ENCODE results near the gene C2CD5.
"Not testable (repeated sequence)": the region's sequence is repeated elsewhere in the genome, so short reads cannot be mapped to it uniquely, and the experiment has no call there.

The C2CD5 gene

DNA sequence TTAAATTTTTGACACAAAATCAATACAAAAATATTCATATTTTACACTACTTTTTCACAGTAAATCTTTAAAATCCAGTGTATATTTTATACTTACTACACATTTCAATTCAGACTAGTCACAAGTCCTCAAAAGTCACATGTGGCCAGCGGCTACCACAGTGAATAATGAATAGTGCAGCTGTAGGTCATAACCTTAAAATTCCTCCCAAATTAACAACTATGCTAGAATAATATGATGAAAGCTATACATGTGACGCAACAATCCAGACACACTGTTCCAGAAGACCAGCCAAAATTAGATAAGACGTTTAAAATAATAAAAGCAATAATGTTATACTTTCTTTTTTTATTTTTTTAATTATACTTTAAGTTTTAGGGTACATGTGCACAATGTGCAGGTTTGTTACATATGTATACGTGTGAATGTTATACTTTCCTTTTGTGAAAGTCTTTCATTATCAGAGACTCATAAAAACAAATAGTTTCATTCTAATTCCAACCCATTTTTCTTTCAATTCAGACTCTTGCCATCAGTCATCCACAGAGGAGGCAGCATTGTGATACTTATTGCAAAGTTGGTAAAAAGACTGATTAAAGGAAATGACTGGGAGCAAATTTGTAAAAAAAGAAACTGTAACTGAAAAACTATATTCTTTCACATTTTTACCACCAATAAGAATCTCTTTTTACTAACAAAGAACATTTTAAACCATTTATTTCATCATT, 67.0 kb downstream of the C2CD5 start:
- no peak for DNase-seq (ENCODE audit: low read depth)

GRCh38 chr12:22476133-22476532, 68.2 kb downstream of the C2CD5 start:
- no peak for DNase-seq (ENCODE audit: low read depth)

DNA sequence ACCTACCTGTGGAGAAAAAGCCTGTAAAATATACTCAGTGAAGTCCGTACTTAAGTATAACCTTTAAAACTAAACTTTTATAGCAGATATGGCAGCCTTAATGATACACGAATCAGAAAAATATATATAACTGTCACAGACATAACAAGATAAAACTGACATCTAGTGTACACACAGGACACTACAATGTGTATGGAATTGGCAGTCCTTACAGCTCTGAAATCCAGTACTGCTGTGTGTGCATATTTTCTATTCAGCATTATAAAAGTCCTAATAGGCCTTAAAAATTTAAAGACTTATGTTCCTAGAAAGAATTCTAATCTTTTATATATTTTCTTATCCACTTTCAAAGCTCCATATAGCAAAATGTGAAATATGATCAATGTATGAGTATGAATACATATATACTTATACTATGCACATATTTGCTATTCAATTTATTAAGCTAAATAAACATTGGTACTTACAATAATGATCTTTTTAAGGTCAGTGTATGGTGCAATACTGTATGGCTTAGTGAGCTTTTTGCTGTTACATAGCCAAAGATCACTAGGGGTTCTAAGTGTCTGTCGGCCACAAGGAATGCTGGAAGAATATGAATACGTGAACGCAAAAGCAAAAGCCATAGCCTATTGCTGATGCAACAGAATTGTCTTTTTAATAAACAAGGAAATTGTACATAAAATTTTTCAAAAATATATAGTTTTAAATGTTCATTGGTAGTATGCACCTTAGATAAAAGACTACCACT, 69.2 kb downstream of the C2CD5 start:
- DNase-seq (ENCODE audit: low read depth) = no peak

DNA sequence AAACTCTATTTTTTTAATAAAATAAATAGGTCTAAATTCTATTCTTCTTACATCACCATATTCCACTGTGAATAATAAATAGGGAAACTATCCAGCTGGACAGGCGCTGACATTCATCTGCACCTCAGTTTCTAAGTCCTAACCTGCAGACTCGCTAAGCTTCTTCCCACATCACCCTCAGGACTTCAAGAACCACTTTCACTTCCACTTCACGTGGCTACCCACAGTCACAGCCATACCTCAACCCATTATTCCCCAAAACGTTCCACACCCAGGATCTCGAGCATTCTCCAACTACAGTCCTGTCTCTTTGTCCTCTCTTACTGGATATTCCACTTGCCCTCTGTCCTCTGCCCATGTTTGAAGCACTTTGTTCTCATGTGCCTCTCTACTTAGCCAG, 71.1 kb downstream of the C2CD5 start:
- DNase-seq (ENCODE audit: low read depth) = no peak

DNA sequence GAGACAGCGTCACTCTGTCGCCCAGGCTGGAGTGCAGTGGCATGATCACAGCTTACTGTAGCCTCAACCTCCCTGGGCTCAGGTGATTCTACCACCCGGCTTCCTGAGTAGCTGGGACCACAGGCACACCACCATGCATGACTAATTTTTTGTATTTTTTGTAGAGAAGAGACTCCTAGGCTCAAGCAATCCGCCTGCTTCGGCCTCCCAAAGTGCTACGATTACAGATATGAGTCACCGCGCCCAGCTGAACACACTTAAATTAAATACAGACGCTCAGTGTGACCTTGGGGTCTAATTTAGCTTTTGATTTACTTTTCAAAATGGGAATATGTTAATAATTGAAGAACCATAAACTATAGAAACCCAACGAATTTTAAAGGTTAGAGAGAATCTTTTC, 77.2 kb downstream of the C2CD5 start:
- DNase-seq (ENCODE audit: low read depth) = no peak

GRCh38 chr12:22463306-22463705, 81.0 kb downstream of the C2CD5 start:
- DNase-seq (ENCODE audit: low read depth) = no peak

GRCh38 chr12:22461786-22462185, 82.6 kb downstream of the C2CD5 start:
- no peak for DNase-seq (ENCODE audit: low read depth)

DNA sequence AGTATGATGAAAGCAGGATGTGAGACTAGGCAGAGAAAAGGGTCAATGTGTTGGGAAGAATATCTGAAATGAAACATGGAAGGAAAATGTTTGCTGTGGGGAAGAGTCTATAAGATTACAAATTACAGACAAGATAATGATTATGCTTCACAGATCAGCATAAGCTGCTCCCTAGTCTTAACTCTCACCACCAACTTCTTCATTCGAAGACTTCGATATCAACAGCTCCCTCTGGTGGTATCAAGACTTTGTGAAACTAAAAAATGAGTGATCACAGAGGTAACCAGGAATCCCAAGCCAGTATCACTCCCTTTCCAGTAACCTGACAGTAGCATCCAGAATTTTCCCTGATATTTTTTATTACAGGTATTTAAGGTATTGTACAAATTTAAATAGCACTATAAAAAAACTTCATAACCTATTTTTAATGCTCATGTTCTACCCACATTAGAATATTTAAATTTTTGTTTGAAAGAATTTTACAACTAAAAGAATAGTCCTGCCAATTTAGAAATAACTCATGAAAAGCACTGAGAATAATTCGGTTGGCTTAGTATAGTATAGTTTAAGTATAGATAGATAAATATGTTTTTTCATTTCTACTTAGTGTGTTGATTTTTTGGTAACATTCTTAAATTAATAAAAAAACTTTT, 84.4 kb downstream of the C2CD5 start:
- no peak for DNase-seq (ENCODE audit: low read depth)

DNA sequence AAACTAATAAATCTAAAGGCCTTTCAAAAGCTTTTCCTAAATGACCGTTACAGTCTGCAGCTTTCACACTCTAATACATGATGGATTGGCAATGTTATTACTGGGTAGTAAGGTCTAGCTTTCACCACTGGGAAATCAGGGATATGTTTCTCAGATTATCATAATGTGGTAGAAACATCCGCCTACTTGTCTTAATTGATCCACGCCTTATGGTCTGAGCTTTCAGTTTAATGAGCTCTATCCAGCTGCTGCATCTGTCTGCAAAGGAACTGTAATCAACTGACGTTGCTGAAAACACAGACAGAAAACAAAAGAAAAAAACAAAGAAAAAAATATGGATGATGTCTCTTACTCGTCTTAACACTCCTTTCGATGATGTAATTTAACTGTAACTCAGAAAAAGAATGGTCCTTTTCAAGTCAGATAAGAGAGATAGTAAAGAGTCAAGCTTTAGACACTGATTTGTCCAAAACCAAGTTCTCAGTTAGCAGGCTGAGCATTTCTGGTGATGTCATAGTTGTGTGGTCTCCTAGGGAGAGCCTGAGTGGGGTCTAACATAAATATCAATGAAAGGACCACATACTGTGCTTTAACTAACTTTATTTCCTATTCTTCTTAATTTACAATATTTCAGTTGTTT, 85.9 kb downstream of the C2CD5 start:
- no peak for DNase-seq (ENCODE audit: low read depth)

DNA sequence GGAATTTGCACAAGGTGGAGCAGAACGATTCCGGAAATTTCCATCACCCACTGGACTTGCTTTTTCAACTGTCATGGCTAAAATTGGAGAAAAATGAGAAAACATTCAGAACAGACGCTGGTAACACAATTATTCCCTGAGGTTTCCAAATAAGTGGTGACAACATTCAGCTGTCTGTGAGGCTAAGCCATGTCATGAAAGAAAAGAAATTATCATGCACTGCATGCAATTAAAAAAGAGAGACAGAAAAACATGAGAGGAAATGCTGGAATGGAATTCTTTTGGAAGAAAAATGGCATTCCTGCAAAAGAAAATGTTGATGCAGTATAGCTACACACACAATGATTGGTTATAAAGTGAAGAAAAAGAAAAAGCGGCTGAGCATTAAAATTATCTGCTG, 87.3 kb downstream of the C2CD5 start:
- DNase-seq (ENCODE audit: low read depth) = no peak

DNA sequence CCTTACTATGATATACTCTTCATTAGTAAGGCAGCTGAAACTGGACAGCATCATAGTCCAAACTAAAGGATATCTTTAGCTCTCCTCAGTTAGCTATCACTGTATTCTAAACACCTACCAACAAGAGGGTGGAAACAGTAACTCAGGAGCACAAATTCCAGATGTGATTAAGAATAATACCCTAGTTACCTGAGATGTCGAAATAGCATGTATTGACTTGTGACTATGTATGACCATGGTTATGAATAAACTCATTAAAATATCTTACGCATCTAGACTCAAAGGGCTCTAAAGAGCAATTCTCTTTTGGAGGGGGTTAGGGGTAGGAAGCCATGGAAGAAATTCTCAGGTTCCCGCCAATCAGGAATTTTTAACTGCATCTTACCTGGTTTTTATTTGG, 90.8 kb downstream of the C2CD5 start:
- DNase-seq (ENCODE audit: low read depth) = no peak

- no peak for DNase-seq (ENCODE audit: low read depth)
Measured at GRCh38 chr12:22447223-22447622, 97.1 kb downstream of the C2CD5 start.

- not testable (repeated sequence) for DNase-seq (ENCODE audit: low read depth)
Measured at GRCh38 chr12:22444317-22444665, 100.1 kb downstream of the C2CD5 start.

GRCh38 chr12:22443379-22444316, 100.7 kb downstream of the C2CD5 start:
- peak; percentile 8 for DNase-seq (ENCODE audit: low read depth)

DNA sequence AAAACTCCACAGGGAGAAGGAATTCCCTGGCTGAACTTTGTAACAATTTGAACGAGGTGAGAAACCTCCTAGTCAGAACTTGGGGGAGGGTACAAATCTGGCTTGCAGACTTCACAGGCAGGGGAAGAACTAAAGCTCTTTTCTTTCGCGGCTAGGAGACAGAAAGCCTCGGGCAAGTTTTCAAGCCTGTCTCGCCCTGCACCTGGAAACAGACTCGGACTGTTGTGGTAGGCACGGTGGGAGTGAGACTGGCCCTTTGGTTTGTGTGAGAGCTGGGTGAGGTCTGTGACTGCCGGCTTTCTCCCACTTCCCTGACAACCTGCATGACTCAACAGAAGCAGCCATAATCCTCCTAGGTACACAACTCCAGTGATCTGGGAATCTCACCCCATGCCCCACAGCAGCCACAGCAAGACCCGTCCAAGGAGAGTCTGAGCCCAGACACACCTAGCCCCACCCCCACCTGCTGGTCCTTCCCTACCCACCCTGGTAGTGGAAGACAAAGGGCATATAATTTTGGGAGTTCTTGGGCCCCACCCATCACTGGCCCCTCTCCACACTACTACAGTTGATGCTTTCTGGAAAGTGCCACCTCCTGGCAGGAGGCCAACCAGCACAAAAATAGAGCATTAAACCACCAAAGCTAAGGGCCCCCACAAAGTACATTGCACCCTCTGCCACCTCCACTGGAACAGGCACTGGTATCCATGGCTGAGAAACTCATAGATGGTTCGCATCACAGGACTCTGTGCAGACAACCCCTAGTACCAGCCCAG, 107.1 kb downstream of the C2CD5 start:
- no peak for DNase-seq (ENCODE audit: low read depth)

GRCh38 chr12:22435583-22435982, 108.8 kb downstream of the C2CD5 start:
- no peak for DNase-seq (ENCODE audit: low read depth)

- no peak for DNase-seq (ENCODE audit: low read depth)
Measured at GRCh38 chr12:22431693-22432251, 112.6 kb downstream of the C2CD5 start.

GRCh38 chr12:22416801-22417200, 127.5 kb downstream of the C2CD5 start:
- DNase-seq (ENCODE audit: low read depth) = no peak

- DNase-seq (ENCODE audit: low read depth) = no peak
Measured at GRCh38 chr12:22415342-22416309, 128.7 kb downstream of the C2CD5 start.
